Suprapubic skin (tissue), 4 donors: ENCODE data around the gene CEP112. TPM values are rescaled to one million over a fixed set of nuclear protein-coding genes. Genes with fewer than 3 reads are reported as not detected.

Experiments
- DNase-seq, 2 donors: peaks; one replicate each; pipeline ENCODE4 v3.0.0-alpha.2; 2019; ENCODE audit warnings: low spot score in 2 of 2
- H3K27ac ChIP-seq: fragments of 200-600 bp; sonication (generic); one replicate; pipeline ENCODE4 v1.5.1; 2019
- H3K27me3 ChIP-seq: fragments of 200-600 bp; sonication (generic); one replicate; pipeline ENCODE4 v1.5.1; 2019
- H3K36me3 ChIP-seq: fragments of 200-600 bp; sonication (generic); one replicate; pipeline ENCODE4 v1.5.1; 2019
- H3K4me1 ChIP-seq: fragments of 200-600 bp; sonication (generic); one replicate; pipeline ENCODE4 v1.5.1; 2019
- H3K4me3 ChIP-seq: fragments of 200-600 bp; sonication (generic); one replicate; pipeline ENCODE4 v1.5.1; 2019; ENCODE audit warnings: mild to moderate bottlenecking
- H3K9me3 ChIP-seq: fragments of 200-600 bp; sonication (generic); one replicate; pipeline ENCODE4 v1.5.1; 2019
- CTCF ChIP-seq, 2 donors: fragments of 200-600 bp in 1 of 2; fragments of 450-650 bp in 1 of 2; sonication (generic) in 1 of 2; IDR thresholded peaks; one replicate each; pipeline ENCODE4 v1.5.1; 2016 to 2019; ENCODE audit warnings: antibody characterized with exemption in 2 of 2, mild to moderate bottlenecking in 1 of 2, moderate library complexity in 1 of 2
- EP300 ChIP-seq: sonication (generic); formaldehyde crosslinking; IDR thresholded peaks from one replicate; pipeline ENCODE4 v1.6.1; 2017; ENCODE audit warnings: antibody characterized with exemption
- POLR2A ChIP-seq, 2 donors: fragments of 450-650 bp; IDR thresholded peaks; one replicate each; pipeline ENCODE4 v1.6.1; 2017; ENCODE audit warnings: antibody characterized with exemption in 2 of 2, mild to moderate bottlenecking in 2 of 2, moderate library complexity in 2 of 2
- POLR2AphosphoS5 ChIP-seq, 3 donors: sonication (generic); formaldehyde crosslinking; IDR thresholded peaks; one replicate each; pipeline ENCODE4 v1.6.1; 2017; ENCODE audit warnings: antibody characterized with exemption in 3 of 3
- WGBS: methylation state at CpG from one replicate; pipeline ENCODE4 v1.1.5; 2018; 5-methylcytosine and 5-hydroxymethylcytosine counted together
- total RNA-seq, 4 donors: library from RNA; depleted of rRNA; stranded (reverse); fragments of >200 nt; gene quantifications; one replicate each; pipeline ENCODE4 v1.1.0, GENCODE V29; 2016

CEP112 gene
- total RNA-seq, 4 donors from 2014 or later, result 0.68 to 14.1 (median 6.6) TPM

- no peak for TF ChIP-seq POLR2AphosphoS5 (IDR thresholded peaks at IDR 0.05)
- no peak for TF ChIP-seq EP300
- TF ChIP-seq CTCF (IDR thresholded peaks at IDR 0.05), result no peak
- TF ChIP-seq POLR2A (IDR thresholded peaks at IDR 0.05), result no peak
- no peaks in the 10 kb centered on the region for H3K27me3 ChIP-seq
These were observed 371.1 kb downstream of the CEP112 start for GRCh38 chr17:65820811-65821210.

GRCh38 chr17:65820306-65820705 is 371.6 kb downstream of the CEP112 start:
- no peak for DNase-seq
- Histone ChIP-seq H3K4me3 (no peak overlapping the region), H3K36me3 (no peaks in the 10 kb centered on the region), H3K4me1 (no peaks in the 10 kb centered on the region), H3K27me3 (no peaks in the 10 kb centered on the region), H3K9me3 (no peaks in the 10 kb centered on the region), H3K27ac (no peak overlapping the region)
- TF ChIP-seq POLR2A (IDR thresholded peaks at IDR 0.05) (no peak), CTCF (IDR thresholded peaks at IDR 0.05) (no peak)
- WGBS, result 81% methylated on average over 1 of the region's 1 CpG

More at GRCh38 chr17:65820811-65821210, 371.1 kb downstream of the CEP112 start:
- Histone ChIP-seq H3K4me3 (no peak overlapping the region), H3K9me3 (no peaks in the 10 kb centered on the region), H3K27ac (no peak overlapping the region), H3K36me3 (no peaks in the 10 kb centered on the region), H3K4me1 (no peaks in the 10 kb centered on the region)
- 65% methylated on average over 2 of the region's 2 CpGs for WGBS
- no peak for DNase-seq

GRCh38 chr17:65819810-65820209 is 372.1 kb downstream of the CEP112 start:
- H3K27ac ChIP-seq, result no peak overlapping the region
- no peak overlapping the region for H3K4me3 ChIP-seq
- H3K36me3 ChIP-seq, result no peaks in the 10 kb centered on the region
- no peaks in the 10 kb centered on the region for H3K27me3 ChIP-seq
- DNase-seq, result no peak
- H3K4me1 ChIP-seq, result no peaks in the 10 kb centered on the region
- TF ChIP-seq POLR2A (IDR thresholded peaks at IDR 0.05) (no peak), EP300 (no peak), CTCF (IDR thresholded peaks at IDR 0.05) (no peak), POLR2AphosphoS5 (IDR thresholded peaks at IDR 0.05) (no peak)
- WGBS, result 39% methylated on average over 3 of the region's 3 CpGs
- H3K9me3 ChIP-seq, result no peaks in the 10 kb centered on the region

- no peak for DNase-seq
- Histone ChIP-seq H3K27me3 (no peaks in the 10 kb centered on the region), H3K4me1 (no peaks in the 10 kb centered on the region), H3K27ac (no peak overlapping the region), H3K9me3 (no peaks in the 10 kb centered on the region), H3K36me3 (no peaks in the 10 kb centered on the region), H3K4me3 (no peak overlapping the region)
- 93% methylated on average over 4 of the region's 4 CpGs for WGBS
- TF ChIP-seq EP300 (no peak), POLR2AphosphoS5 (IDR thresholded peaks at IDR 0.05) (no peak), CTCF (IDR thresholded peaks at IDR 0.05) (no peak), POLR2A (IDR thresholded peaks at IDR 0.05) (no peak)
These were observed 374.0 kb downstream of the CEP112 start for GRCh38 chr17:65817951-65818350.

- Histone ChIP-seq H3K27ac (no peak overlapping the region), H3K4me3 (no peak overlapping the region), H3K36me3 (no peaks in the 10 kb centered on the region), H3K27me3 (no peaks in the 10 kb centered on the region), H3K4me1 (no peaks in the 10 kb centered on the region), H3K9me3 (no peaks in the 10 kb centered on the region)
- 86% methylated on average over 1 of the region's 1 CpG for WGBS
- TF ChIP-seq EP300 (no peak), POLR2A (IDR thresholded peaks at IDR 0.05) (no peak), POLR2AphosphoS5 (IDR thresholded peaks at IDR 0.05) (no peak), CTCF (IDR thresholded peaks at IDR 0.05) (no peak)
- no peak for DNase-seq
These were observed 377.5 kb downstream of the CEP112 start for GRCh38 chr17:65814418-65814817.
